GM12878 (cell line): ENCODE measurements around the gene NUP93. TPM values are rescaled to one million over a fixed set of nuclear protein-coding genes. Genes with fewer than 3 reads are reported as not detected.

Source experiments
- BCL11A ChIP-seq: IDR thresholded peaks from 2 replicates; pipeline ENCODE4 v1.6.1; 2011; ENCODE audit warnings: low read depth, low read length
- HDGF ChIP-seq: fragments of 450-650 bp; IDR thresholded peaks from 2 replicates; pipeline ENCODE4 v1.6.1; 2016; ENCODE audit warnings: antibody characterized with exemption
- KDM1A ChIP-seq: fragments of 200-600 bp; sonication (generic); IDR thresholded peaks from 2 replicates; pipeline ENCODE4 v1.6.1; 2016; ENCODE audit warnings: borderline replicate concordance
- MTA3 ChIP-seq: IDR thresholded peaks from 2 replicates; pipeline ENCODE4 v1.6.1; 2012; ENCODE audit warnings: low read length, inconsistent platforms, borderline replicate concordance
- MYB ChIP-seq: fragments of 150-350 bp; IDR thresholded peaks from 2 replicates; pipeline ENCODE4 v1.6.1; 2014; ENCODE audit warnings: mild to moderate bottlenecking, low read depth, low read length, borderline replicate concordance
- NR2F1 ChIP-seq: fragments of 450-650 bp; conservative IDR thresholded peaks from 2 replicates; pipeline ENCODE4 v1.6.1; 2017; ENCODE audit warnings: mild to moderate bottlenecking
- SMARCA5 ChIP-seq: fragments of 450-650 bp; IDR thresholded peaks from 2 replicates; pipeline ENCODE4 v1.6.1; 2017; ENCODE audit warnings: mild to moderate bottlenecking
- TBL1XR1 ChIP-seq: IDR thresholded peaks from 2 replicates; pipeline ENCODE4 v1.6.1; 2012; ENCODE audit warnings: low read depth, low read length, improper control_type of control experiment
- ZNF384 ChIP-seq: IDR thresholded peaks from 2 replicates; pipeline ENCODE4 v1.6.1; 2012; ENCODE audit warnings: low read depth, mild to moderate bottlenecking, low read length, improper control_type of control experiment, borderline replicate concordance
- ZZZ3 ChIP-seq: IDR thresholded peaks from 2 replicates; pipeline ENCODE4 v1.6.1; 2011; ENCODE audit warnings: low read depth; ENCODE audit not compliant: control insufficient read depth, insufficient read length
- polyA plus RNA-seq, 11 experiments: library from polyadenylated mRNA; depleted of rRNA in 4 of 11; unstranded in 6 of 11; stranded (reverse) in 5 of 11; fragments of >200 nt; fragmentation: Nextera tagmentation in 4 of 11; fragmentation: Illumina TruSeq in 1 of 11; extraction: Ambion mirVana in 4 of 11; extraction: Trizol in 1 of 11; gene quantifications; 1 replicate in 1 of 11; 2 replicates in 10 of 11; pipeline versions ENCODE4 v1.2.1 to v1.2.3, GENCODE V29; 2011 to 2016; ENCODE audit warnings: inconsistent platforms in 2 of 11, missing spikeins in 2 of 11, low read depth in 1 of 11
- total RNA-seq, 4 experiments: library from RNA; depleted of rRNA in 3 of 4; stranded (reverse); fragments of >200 nt in 3 of 4; fragmentation: Illumina TruSeq in 1 of 4; extraction: Trizol in 1 of 4; gene quantifications; 2 replicates each; pipeline versions ENCODE4 v1.2.1 to v1.2.3, GENCODE V29; 2013 to 2021
- TF ChIP-seq, protein P1 (sequence below): IDR thresholded peaks from 2 replicates; pipeline ENCODE4 v1.6.1; 2011; ENCODE audit warnings: mild to moderate bottlenecking, low read depth, low read length, moderate library complexity; ENCODE audit not compliant: insufficient replicate concordance
- TF ChIP-seq, protein P2 (sequence below): IDR thresholded peaks from 2 replicates; pipeline ENCODE4 v1.6.1; 2011; ENCODE audit warnings: low read depth, low read length, improper control_type of control experiment, borderline replicate concordance
- TF ChIP-seq, protein P3 (sequence below): fragments of 450-650 bp; conservative IDR thresholded peaks from 2 replicates; pipeline ENCODE4 v1.6.1; 2017; ENCODE audit warnings: mild to moderate bottlenecking, moderate library complexity

The NUP93 gene
- total and polyA plus RNA-seq, 10 of the 15 experiments (the other 5 are each of a cell fraction or from before 2014, with no cell fraction given) = 82.2 to 175 (median 101) TPM

GRCh38 chr16:56691885-56692284, 38.0 kb upstream of the NUP93 start (continued):
- TF ChIP-seq, protein P1, sequence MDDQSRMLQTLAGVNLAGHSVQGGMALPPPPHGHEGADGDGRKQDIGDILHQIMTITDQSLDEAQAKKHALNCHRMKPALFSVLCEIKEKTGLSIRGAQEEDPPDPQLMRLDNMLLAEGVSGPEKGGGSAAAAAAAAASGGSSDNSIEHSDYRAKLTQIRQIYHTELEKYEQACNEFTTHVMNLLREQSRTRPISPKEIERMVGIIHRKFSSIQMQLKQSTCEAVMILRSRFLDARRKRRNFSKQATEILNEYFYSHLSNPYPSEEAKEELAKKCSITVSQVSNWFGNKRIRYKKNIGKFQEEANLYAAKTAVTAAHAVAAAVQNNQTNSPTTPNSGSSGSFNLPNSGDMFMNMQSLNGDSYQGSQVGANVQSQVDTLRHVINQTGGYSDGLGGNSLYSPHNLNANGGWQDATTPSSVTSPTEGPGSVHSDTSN = no peak
- TF ChIP-seq BCL11A = no peak
- no peak for TF ChIP-seq NR2F1
- TF ChIP-seq, protein P2, sequence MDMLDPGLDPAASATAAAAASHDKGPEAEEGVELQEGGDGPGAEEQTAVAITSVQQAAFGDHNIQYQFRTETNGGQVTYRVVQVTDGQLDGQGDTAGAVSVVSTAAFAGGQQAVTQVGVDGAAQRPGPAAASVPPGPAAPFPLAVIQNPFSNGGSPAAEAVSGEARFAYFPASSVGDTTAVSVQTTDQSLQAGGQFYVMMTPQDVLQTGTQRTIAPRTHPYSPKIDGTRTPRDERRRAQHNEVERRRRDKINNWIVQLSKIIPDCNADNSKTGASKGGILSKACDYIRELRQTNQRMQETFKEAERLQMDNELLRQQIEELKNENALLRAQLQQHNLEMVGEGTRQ = no peak
- TF ChIP-seq MTA3 = no peak
- no peak for TF ChIP-seq TBL1XR1
- TF ChIP-seq, protein P3, sequence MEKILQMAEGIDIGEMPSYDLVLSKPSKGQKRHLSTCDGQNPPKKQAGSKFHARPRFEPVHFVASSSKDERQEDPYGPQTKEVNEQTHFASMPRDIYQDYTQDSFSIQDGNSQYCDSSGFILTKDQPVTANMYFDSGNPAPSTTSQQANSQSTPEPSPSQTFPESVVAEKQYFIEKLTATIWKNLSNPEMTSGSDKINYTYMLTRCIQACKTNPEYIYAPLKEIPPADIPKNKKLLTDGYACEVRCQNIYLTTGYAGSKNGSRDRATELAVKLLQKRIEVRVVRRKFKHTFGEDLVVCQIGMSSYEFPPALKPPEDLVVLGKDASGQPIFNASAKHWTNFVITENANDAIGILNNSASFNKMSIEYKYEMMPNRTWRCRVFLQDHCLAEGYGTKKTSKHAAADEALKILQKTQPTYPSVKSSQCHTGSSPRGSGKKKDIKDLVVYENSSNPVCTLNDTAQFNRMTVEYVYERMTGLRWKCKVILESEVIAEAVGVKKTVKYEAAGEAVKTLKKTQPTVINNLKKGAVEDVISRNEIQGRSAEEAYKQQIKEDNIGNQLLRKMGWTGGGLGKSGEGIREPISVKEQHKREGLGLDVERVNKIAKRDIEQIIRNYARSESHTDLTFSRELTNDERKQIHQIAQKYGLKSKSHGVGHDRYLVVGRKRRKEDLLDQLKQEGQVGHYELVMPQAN = no peak
- TF ChIP-seq KDM1A = no peak
- no peak for TF ChIP-seq SMARCA5
- no peak for TF ChIP-seq ZZZ3
- no peak for TF ChIP-seq HDGF
- no peak for TF ChIP-seq MYB
- no peak for TF ChIP-seq ZNF384
